Measurements from ENCODE around the gene WEE1.
"Not testable (repeated sequence)": the region's sequence is repeated elsewhere in the genome, so short reads cannot be mapped to it uniquely, and the experiment has no call there.

The WEE1 gene

GRCh38 chr11:9617940-9618339, 44.5 kb downstream of the WEE1 start:
- H3K27me3 ChIP-seq (ENCODE audit: control insufficient read depth in 1 of 2, insufficient read depth in 2 of 2, low read length in 2 of 2): no peaks in the 10 kb centered on the region
- peaks cover 8 to 9% of the 10 kb centered on the region in 2 donors for H3K4me1 ChIP-seq (ENCODE audit: control insufficient read depth in 1 of 2, insufficient read depth in 2 of 2, low read length in 2 of 2)
- no peaks in the 10 kb centered on the region for H3K9me3 ChIP-seq (ENCODE audit: control insufficient read depth in 1 of 2, low read length in 2 of 2)
- H3K4me3 ChIP-seq (ENCODE audit: low read depth in 1 of 2, low read length in 2 of 2): no peak overlapping the region
- H3K27ac ChIP-seq (ENCODE audit: low read depth, low read length): no peak overlapping the region
- no peak overlapping the region for H3K9ac ChIP-seq (ENCODE audit: low read depth in 1 of 2, low read length in 2 of 2)
- no peaks in the 10 kb centered on the region for H3K36me3 ChIP-seq (ENCODE audit: control insufficient read depth in 1 of 2, insufficient read depth in 2 of 2, low read length in 2 of 2)

GRCh38 chr11:9619004-9619403, 45.5 kb downstream of the WEE1 start:
- Histone ChIP-seq H3K9ac (ENCODE audit: low read depth in 1 of 2, low read length in 2 of 2) (no peak overlapping the region), H3K4me3 (ENCODE audit: low read depth in 1 of 2, low read length in 2 of 2) (no peak overlapping the region), H3K9me3 (ENCODE audit: control insufficient read depth in 1 of 2, low read length in 2 of 2) (no peaks in the 10 kb centered on the region), H3K27me3 (ENCODE audit: control insufficient read depth in 1 of 2, insufficient read depth in 2 of 2, low read length in 2 of 2) (no peaks in the 10 kb centered on the region), H3K27ac (ENCODE audit: low read depth, low read length) (no peak overlapping the region), H3K4me1 (ENCODE audit: control insufficient read depth in 1 of 2, insufficient read depth in 2 of 2, low read length in 2 of 2) (peaks cover 4 to 8% of the 10 kb centered on the region in 2 donors), H3K36me3 (ENCODE audit: control insufficient read depth in 1 of 2, insufficient read depth in 2 of 2, low read length in 2 of 2) (no peaks in the 10 kb centered on the region)

GRCh38 chr11:9619971-9620370, 46.5 kb downstream of the WEE1 start:
- H3K9ac ChIP-seq (ENCODE audit: low read depth in 1 of 2, low read length in 2 of 2): no peak overlapping the region
- no peaks in the 10 kb centered on the region for H3K27me3 ChIP-seq (ENCODE audit: control insufficient read depth in 1 of 2, insufficient read depth in 2 of 2, low read length in 2 of 2)
- H3K27ac ChIP-seq (ENCODE audit: low read depth, low read length): no peak overlapping the region
- no peaks in the 10 kb centered on the region for H3K9me3 ChIP-seq (ENCODE audit: control insufficient read depth in 1 of 2, low read length in 2 of 2)
- H3K4me3 ChIP-seq (ENCODE audit: low read depth in 1 of 2, low read length in 2 of 2): no peak overlapping the region
- H3K4me1 ChIP-seq (ENCODE audit: control insufficient read depth in 1 of 2, insufficient read depth in 2 of 2, low read length in 2 of 2): peaks cover under 1 to 4% of the 10 kb centered on the region in 2 donors
- no peaks in the 10 kb centered on the region for H3K36me3 ChIP-seq (ENCODE audit: control insufficient read depth in 1 of 2, insufficient read depth in 2 of 2, low read length in 2 of 2)

- H3K27me3 ChIP-seq (ENCODE audit: control insufficient read depth in 1 of 2, insufficient read depth in 2 of 2, low read length in 2 of 2); H3K9ac ChIP-seq (ENCODE audit: low read depth in 1 of 2, low read length in 2 of 2); H3K9me3 ChIP-seq (ENCODE audit: control insufficient read depth in 1 of 2, low read length in 2 of 2); H3K4me1 ChIP-seq (ENCODE audit: control insufficient read depth in 1 of 2, insufficient read depth in 2 of 2, low read length in 2 of 2); H3K27ac ChIP-seq (ENCODE audit: low read depth, low read length); H3K4me3 ChIP-seq (ENCODE audit: low read depth in 1 of 2, low read length in 2 of 2); H3K36me3 ChIP-seq (ENCODE audit: control insufficient read depth in 1 of 2, insufficient read depth in 2 of 2, low read length in 2 of 2): not testable (repeated sequence)
Measured at GRCh38 chr11:9622353-9622752, 48.9 kb downstream of the WEE1 start.

GRCh38 chr11:9623053-9623452, 49.6 kb downstream of the WEE1 start:
- not testable (repeated sequence) for H3K9me3 ChIP-seq (ENCODE audit: control insufficient read depth in 1 of 2, low read length in 2 of 2); H3K4me1 ChIP-seq (ENCODE audit: control insufficient read depth in 1 of 2, insufficient read depth in 2 of 2, low read length in 2 of 2); H3K27ac ChIP-seq (ENCODE audit: low read depth, low read length); H3K4me3 ChIP-seq (ENCODE audit: low read depth in 1 of 2, low read length in 2 of 2); H3K27me3 ChIP-seq (ENCODE audit: control insufficient read depth in 1 of 2, insufficient read depth in 2 of 2, low read length in 2 of 2); H3K9ac ChIP-seq (ENCODE audit: low read depth in 1 of 2, low read length in 2 of 2); H3K36me3 ChIP-seq (ENCODE audit: control insufficient read depth in 1 of 2, insufficient read depth in 2 of 2, low read length in 2 of 2)

- Histone ChIP-seq H3K4me1 (ENCODE audit: control insufficient read depth in 1 of 2, insufficient read depth in 2 of 2, low read length in 2 of 2) (peaks cover 0 to 5% of the 10 kb centered on the region in 2 donors), H3K27ac (ENCODE audit: low read depth, low read length) (no peak overlapping the region), H3K36me3 (ENCODE audit: control insufficient read depth in 1 of 2, insufficient read depth in 2 of 2, low read length in 2 of 2) (no peaks in the 10 kb centered on the region), H3K27me3 (ENCODE audit: control insufficient read depth in 1 of 2, insufficient read depth in 2 of 2, low read length in 2 of 2) (no peaks in the 10 kb centered on the region), H3K9me3 (ENCODE audit: control insufficient read depth in 1 of 2, low read length in 2 of 2) (no peaks in the 10 kb centered on the region), H3K4me3 (ENCODE audit: low read depth in 1 of 2, low read length in 2 of 2) (no peak overlapping the region), H3K9ac (ENCODE audit: low read depth in 1 of 2, low read length in 2 of 2) (no peak overlapping the region)
Measured at GRCh38 chr11:9624448-9624847, 51.0 kb downstream of the WEE1 start.

- no peaks in the 10 kb centered on the region for H3K27me3 ChIP-seq (ENCODE audit: control insufficient read depth in 1 of 2, insufficient read depth in 2 of 2, low read length in 2 of 2)
- peaks cover 0 to 5% of the 10 kb centered on the region in 2 donors for H3K4me1 ChIP-seq (ENCODE audit: control insufficient read depth in 1 of 2, insufficient read depth in 2 of 2, low read length in 2 of 2)
- no peak overlapping the region for H3K4me3 ChIP-seq (ENCODE audit: low read depth in 1 of 2, low read length in 2 of 2)
- no peaks in the 10 kb centered on the region for H3K9me3 ChIP-seq (ENCODE audit: control insufficient read depth in 1 of 2, low read length in 2 of 2)
- no peak overlapping the region for H3K27ac ChIP-seq (ENCODE audit: low read depth, low read length)
- H3K9ac ChIP-seq (ENCODE audit: low read depth in 1 of 2, low read length in 2 of 2): no peak overlapping the region
- H3K36me3 ChIP-seq (ENCODE audit: control insufficient read depth in 1 of 2, insufficient read depth in 2 of 2, low read length in 2 of 2): no peaks in the 10 kb centered on the region
Measured at GRCh38 chr11:9625162-9625561, 51.7 kb downstream of the WEE1 start.

- Histone ChIP-seq H3K4me3 (ENCODE audit: low read depth in 1 of 2, low read length in 2 of 2) (no peak overlapping the region), H3K27me3 (ENCODE audit: control insufficient read depth in 1 of 2, insufficient read depth in 2 of 2, low read length in 2 of 2) (no peaks in the 10 kb centered on the region), H3K9ac (ENCODE audit: low read depth in 1 of 2, low read length in 2 of 2) (no peak overlapping the region), H3K4me1 (ENCODE audit: control insufficient read depth in 1 of 2, insufficient read depth in 2 of 2, low read length in 2 of 2) (peaks cover 0 to 5% of the 10 kb centered on the region in 2 donors), H3K9me3 (ENCODE audit: control insufficient read depth in 1 of 2, low read length in 2 of 2) (no peaks in the 10 kb centered on the region), H3K27ac (ENCODE audit: low read depth, low read length) (no peak overlapping the region), H3K36me3 (ENCODE audit: control insufficient read depth in 1 of 2, insufficient read depth in 2 of 2, low read length in 2 of 2) (no peaks in the 10 kb centered on the region)
Measured at GRCh38 chr11:9625728-9626127, 52.3 kb downstream of the WEE1 start.

GRCh38 chr11:9626496-9627394, 53.3 kb downstream of the WEE1 start:
- no peaks in the 10 kb centered on the region for H3K9me3 ChIP-seq (ENCODE audit: control insufficient read depth in 1 of 2, low read length in 2 of 2)
- no peak overlapping the region for H3K9ac ChIP-seq (ENCODE audit: low read depth in 1 of 2, low read length in 2 of 2)
- H3K27ac ChIP-seq (ENCODE audit: low read depth, low read length): no peak overlapping the region
- H3K36me3 ChIP-seq (ENCODE audit: control insufficient read depth in 1 of 2, insufficient read depth in 2 of 2, low read length in 2 of 2): no peaks in the 10 kb centered on the region
- H3K27me3 ChIP-seq (ENCODE audit: control insufficient read depth in 1 of 2, insufficient read depth in 2 of 2, low read length in 2 of 2): no peaks in the 10 kb centered on the region
- no peak overlapping the region for H3K4me3 ChIP-seq (ENCODE audit: low read depth in 1 of 2, low read length in 2 of 2)
- H3K4me1 ChIP-seq (ENCODE audit: control insufficient read depth in 1 of 2, insufficient read depth in 2 of 2, low read length in 2 of 2): peaks cover 0 to 5% of the 10 kb centered on the region in 2 donors

- Histone ChIP-seq H3K27ac (ENCODE audit: low read depth, low read length) (no peak overlapping the region), H3K27me3 (ENCODE audit: control insufficient read depth in 1 of 2, insufficient read depth in 2 of 2, low read length in 2 of 2) (no peaks in the 10 kb centered on the region), H3K4me3 (ENCODE audit: low read depth in 1 of 2, low read length in 2 of 2) (no peak overlapping the region), H3K9ac (ENCODE audit: low read depth in 1 of 2, low read length in 2 of 2) (no peak overlapping the region), H3K4me1 (ENCODE audit: control insufficient read depth in 1 of 2, insufficient read depth in 2 of 2, low read length in 2 of 2) (peaks cover 0 to 5% of the 10 kb centered on the region in 2 donors), H3K36me3 (ENCODE audit: control insufficient read depth in 1 of 2, insufficient read depth in 2 of 2, low read length in 2 of 2) (no peaks in the 10 kb centered on the region), H3K9me3 (ENCODE audit: control insufficient read depth in 1 of 2, low read length in 2 of 2) (no peaks in the 10 kb centered on the region)
Measured at GRCh38 chr11:9629064-9629463, 55.6 kb downstream of the WEE1 start.
